Uterus (tissue), 2 donors: Measurements from ENCODE around the gene FAM53B.

Experiments used
- CTCF ChIP-seq, 4 experiments: fragments of 200-600 bp in 2 of 4; fragments of 450-650 bp in 2 of 4; sonication (generic) in 2 of 4; IDR thresholded peaks; one replicate each; pipeline ENCODE4 v1.5.1; 2016 to 2019; ENCODE audit warnings: antibody characterized with exemption in 4 of 4, mild to moderate bottlenecking in 2 of 4, moderate library complexity in 1 of 4
- POLR2A ChIP-seq, 2 donors: fragments of 450-650 bp; IDR thresholded peaks; one replicate each; pipeline ENCODE4 v1.6.1; 2016; ENCODE audit warnings: antibody characterized with exemption in 2 of 2, mild to moderate bottlenecking in 1 of 2, moderate library complexity in 1 of 2

GRCh38 chr10:124791547-124792348 lies 47.6 kb upstream of the FAM53B start, which contains the start of gene EEF1AKMT2:
- peak in 1 of 2 donors; percentile 76 for TF ChIP-seq POLR2A (IDR thresholded peaks at IDR 0.05)
- peak; percentile 43 to 84 (median 64) for TF ChIP-seq CTCF (IDR thresholded peaks at IDR 0.05)
